ENCODE results near the gene CCDC197. TPM values are rescaled to one million over a fixed set of nuclear protein-coding genes. Genes with fewer than 3 reads are reported as not detected.

Gene CCDC197
- total RNA-seq, 2 donors from 2014 or later = not detected

DNA sequence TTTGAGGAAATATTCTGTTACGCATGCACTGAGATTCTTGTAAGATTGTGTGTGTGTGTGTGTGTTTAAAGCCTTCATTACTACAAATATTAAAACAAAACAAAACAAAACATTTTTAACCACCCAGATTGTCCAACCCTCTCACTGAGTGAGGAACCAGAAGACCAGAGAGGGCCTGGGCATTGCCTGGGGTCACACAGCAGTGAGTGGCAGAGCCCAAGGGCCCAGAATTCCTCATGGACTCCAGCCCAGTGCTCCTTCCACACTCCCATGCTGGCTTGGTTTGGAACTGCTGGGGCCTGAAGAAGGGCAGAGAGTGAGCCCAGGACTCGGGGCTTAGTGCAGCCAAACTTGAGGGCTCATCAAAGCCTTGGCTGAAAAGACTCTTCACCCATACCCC is 27.4 kb downstream of the CCDC197 start:
- WGBS = 88% methylated on average over 2 of the region's 2 CpGs
- Histone ChIP-seq H3K27ac (no peak overlapping the region), H3K4me1 (replicated peaks) (no peaks in the 10 kb centered on the region), H3K36me3 (no peaks in the 10 kb centered on the region), H3K4me3 (no peak overlapping the region), H3K9me3 (no peaks in the 10 kb centered on the region), H3K27me3 (replicated peaks; ENCODE audit: insufficient read depth) (no peaks in the 10 kb centered on the region)
- no peak for DNase-seq (ENCODE audit: low spot score)
- intact Hi-C loops (cut with DNase I) = no loop called here
- TF ChIP-seq POLR2AphosphoS5 (IDR thresholded peaks at IDR 0.05) = no peak

DNA sequence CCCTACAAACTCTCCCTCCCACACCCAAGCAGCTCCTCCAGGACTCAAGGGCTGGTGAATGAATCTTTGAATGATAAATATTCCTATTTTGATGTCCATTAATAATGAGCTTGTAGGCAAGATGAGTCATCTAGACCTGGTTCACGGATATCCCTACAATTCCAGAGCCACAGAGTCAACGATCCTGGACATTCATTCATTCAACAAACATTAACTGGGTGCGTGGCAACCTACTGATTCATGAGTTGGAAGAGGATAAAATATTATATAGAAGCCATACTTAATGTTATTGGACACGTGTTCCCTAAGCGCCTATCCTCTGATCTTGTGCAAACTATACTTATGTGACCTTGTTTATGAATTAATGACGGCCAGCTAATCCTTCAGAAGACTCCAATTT is 28.6 kb downstream of the CCDC197 start:
- no peaks in the 10 kb centered on the region for H3K9me3 ChIP-seq
- no peaks in the 10 kb centered on the region for H3K4me1 ChIP-seq (replicated peaks)
- H3K27me3 ChIP-seq (replicated peaks; ENCODE audit: insufficient read depth) = no peaks in the 10 kb centered on the region
- peak overlapping the region; percentile 83 to 87 for H3K4me3 ChIP-seq
- DNase-seq (ENCODE audit: low spot score) = no peak
- intact Hi-C loops (cut with DNase I) = no loop called here
- WGBS = 52% methylated on average over 6 of the region's 6 CpGs
- H3K27ac ChIP-seq = no peak overlapping the region
- TF ChIP-seq, protein P1, sequence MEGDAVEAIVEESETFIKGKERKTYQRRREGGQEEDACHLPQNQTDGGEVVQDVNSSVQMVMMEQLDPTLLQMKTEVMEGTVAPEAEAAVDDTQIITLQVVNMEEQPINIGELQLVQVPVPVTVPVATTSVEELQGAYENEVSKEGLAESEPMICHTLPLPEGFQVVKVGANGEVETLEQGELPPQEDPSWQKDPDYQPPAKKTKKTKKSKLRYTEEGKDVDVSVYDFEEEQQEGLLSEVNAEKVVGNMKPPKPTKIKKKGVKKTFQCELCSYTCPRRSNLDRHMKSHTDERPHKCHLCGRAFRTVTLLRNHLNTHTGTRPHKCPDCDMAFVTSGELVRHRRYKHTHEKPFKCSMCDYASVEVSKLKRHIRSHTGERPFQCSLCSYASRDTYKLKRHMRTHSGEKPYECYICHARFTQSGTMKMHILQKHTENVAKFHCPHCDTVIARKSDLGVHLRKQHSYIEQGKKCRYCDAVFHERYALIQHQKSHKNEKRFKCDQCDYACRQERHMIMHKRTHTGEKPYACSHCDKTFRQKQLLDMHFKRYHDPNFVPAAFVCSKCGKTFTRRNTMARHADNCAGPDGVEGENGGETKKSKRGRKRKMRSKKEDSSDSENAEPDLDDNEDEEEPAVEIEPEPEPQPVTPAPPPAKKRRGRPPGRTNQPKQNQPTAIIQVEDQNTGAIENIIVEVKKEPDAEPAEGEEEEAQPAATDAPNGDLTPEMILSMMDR (IDR thresholded peaks at IDR 0.05) = no peak
- H3K36me3 ChIP-seq = no peaks in the 10 kb centered on the region

DNA sequence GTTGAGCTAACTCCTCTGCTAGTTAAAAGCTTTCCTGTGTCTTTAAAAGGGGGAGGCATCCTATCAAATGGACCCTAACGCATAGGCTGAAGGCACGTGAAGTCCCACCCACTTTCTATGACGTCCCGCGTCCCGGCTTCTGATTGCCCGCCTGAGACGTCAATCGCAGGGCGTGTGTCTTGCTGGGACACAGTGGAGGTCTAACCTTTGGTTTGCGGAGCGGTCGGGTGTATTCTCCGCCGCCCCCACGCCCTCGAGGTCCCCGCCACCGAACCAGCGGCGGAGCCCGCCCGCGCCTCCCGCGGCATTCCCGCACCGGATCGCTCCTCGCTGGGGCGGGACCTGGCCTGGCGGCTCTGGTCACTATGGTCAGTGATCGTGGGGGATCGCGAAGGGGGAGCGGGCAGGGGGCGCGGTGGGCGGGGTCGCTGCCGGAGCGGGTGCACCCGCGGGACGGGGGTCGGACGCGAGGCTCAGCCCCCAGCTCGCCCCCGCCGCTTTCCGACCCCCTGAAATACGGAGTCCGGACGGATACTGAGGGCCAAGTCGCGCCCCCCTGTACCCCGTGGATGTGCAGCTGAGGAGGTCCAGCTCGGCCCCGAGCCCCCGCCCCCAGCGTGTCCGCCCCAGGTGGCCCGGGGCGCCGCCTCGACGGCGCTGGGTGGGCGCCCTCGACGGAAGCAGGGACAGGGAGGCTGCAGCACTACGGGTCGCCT is 29.2 kb downstream of the CCDC197 start, which contains the start of gene OTUB2:
Gene OTUB2, plus strand, starts transcription at position 168 of the 716 bp plus-strand sequence. Its CDS starts 198 bp downstream, at position 366.
- under 1% methylated on average over 65 of the region's 74 CpGs for WGBS
- intact Hi-C loops (cut with DNase I) = no loop called here
- H3K27ac ChIP-seq = peak within 1 kb of the TSS in 1 of 2 donors; percentile 51

DNA sequence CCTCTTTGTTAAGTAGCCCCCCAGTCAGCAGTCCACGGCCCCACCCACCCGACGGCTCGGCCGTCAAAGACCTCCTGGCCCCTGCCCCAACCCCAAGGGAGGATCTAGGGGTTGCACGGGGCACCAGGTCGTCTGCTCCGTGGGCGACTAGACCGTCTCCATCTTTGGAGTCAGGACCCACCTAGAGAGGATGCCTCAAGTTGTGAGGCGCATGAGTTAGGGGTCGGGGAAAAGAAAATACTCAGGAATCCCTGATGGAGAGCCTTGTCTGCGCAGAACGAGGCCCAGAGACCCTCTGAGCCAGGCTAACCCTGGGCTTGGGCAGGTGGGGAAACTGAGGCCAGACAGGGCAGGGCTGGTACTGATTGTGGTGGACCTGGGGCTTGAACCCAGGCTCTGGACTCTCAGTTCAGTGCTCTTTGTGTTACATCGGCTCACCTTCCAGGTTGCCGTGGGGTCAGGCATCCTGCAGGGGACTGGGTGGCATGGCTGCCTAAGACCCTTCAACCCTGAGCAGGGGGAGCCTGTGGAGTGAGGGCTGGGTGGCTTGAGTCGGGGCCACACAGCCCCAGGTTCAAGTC is 29.9 kb downstream of the CCDC197 start:
- intact Hi-C loops (cut with DNase I) = no loop called here
- Histone ChIP-seq H3K27me3 (replicated peaks; ENCODE audit: insufficient read depth) (no peaks in the 10 kb centered on the region), H3K27ac (no peak overlapping the region), H3K4me3 (peak overlapping the region; percentile 83 to 87), H3K4me1 (replicated peaks) (no peaks in the 10 kb centered on the region), H3K36me3 (no peaks in the 10 kb centered on the region), H3K9me3 (no peaks in the 10 kb centered on the region)
- no peak for TF ChIP-seq POLR2AphosphoS5 (IDR thresholded peaks at IDR 0.05)
- TF ChIP-seq, protein P1 (IDR thresholded peaks at IDR 0.05) = no peak
- no peak for TF ChIP-seq POLR2A (IDR thresholded peaks at IDR 0.05)
- DNase-seq (ENCODE audit: low spot score) = no peak
- WGBS = 45% methylated on average over 17 of the region's 17 CpGs

More for the DNA sequence above, 29.2 kb downstream of the CCDC197 start, which contains the start of gene OTUB2:
- DNase-seq (ENCODE audit: low spot score) = peak; percentile 95
- TF ChIP-seq POLR2A (IDR thresholded peaks at IDR 0.05) = no peak
- peak; percentile 94 for TF ChIP-seq POLR2AphosphoS5 (IDR thresholded peaks at IDR 0.05)
- TF ChIP-seq, protein P1 (IDR thresholded peaks at IDR 0.05) = no peak
- H3K9me3 ChIP-seq = no peaks in the 10 kb centered on the region
- H3K4me1 ChIP-seq (replicated peaks) = no peaks in the 10 kb centered on the region
- no peaks in the 10 kb centered on the region for H3K36me3 ChIP-seq
- H3K4me3 ChIP-seq = peak within 1 kb of the TSS; percentile 83 to 87
- no peaks in the 10 kb centered on the region for H3K27me3 ChIP-seq (replicated peaks; ENCODE audit: insufficient read depth)

DNA sequence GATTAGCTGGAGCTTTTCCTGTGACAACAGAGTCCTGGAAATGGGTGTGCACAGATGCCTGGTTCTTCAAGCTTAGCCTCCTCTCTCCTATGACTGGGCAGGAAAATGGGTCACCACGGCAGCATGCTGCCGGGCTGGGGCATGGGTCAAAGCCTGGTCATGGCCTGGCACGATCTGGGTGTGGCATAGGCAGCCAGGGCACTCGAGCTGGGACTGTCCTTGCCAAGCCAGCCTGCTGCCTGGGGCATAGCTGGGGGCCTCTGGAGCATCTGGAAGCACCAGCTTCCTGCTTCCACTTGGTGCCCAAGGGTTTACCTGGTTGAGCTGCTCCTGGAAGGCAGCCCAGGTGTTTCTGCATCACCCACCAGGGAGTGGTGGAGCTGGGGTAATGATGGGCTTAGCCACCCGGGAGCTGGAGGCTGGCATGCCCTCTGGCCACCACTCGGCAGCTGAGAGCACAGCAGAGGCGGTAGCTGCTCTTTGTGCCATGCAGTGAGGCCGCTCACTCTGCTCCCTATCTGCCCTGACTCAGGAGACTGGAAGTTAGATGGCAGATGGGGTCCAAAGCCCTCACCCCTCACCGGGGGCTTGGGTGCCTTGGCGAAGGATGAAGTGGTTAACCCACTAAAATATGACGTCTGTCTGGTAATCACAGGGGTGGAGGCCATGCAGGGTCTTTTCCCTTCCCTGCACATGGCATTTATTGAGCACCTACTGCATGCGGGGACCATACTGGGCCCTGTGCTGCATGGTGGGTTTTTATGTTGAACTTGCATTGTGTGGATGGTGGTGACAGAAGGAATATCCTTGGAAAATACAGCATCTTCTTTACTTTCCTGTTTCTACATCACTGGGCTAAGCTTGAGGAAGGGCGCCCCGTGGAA is 30.7 kb downstream of the CCDC197 start:
- Histone ChIP-seq H3K36me3 (no peaks in the 10 kb centered on the region), H3K9me3 (no peaks in the 10 kb centered on the region), H3K27me3 (replicated peaks; ENCODE audit: insufficient read depth) (no peaks in the 10 kb centered on the region), H3K4me1 (replicated peaks) (no peaks in the 10 kb centered on the region), H3K27ac (no peak overlapping the region), H3K4me3 (no peak overlapping the region)
- TF ChIP-seq, protein P1 (IDR thresholded peaks at IDR 0.05) = no peak
- TF ChIP-seq POLR2A (IDR thresholded peaks at IDR 0.05) = no peak
- no peak for TF ChIP-seq POLR2AphosphoS5 (IDR thresholded peaks at IDR 0.05)
- 86% methylated on average over 14 of the region's 14 CpGs for WGBS
- no peak for DNase-seq (ENCODE audit: low spot score)
- intact Hi-C loops (cut with DNase I) = no loop called here

Measured in prostate gland (tissue), 2 donors.